GM23338 (cell line): ENCODE data around the gene ERH. TPM values are rescaled to one million over a fixed set of nuclear protein-coding genes. Genes with fewer than 3 reads are reported as not detected.

Experiments used
- ATAC-seq: fragments of 200-7000 bp; cut with Tn5 transposase; 3 replicates; pipeline ENCODE4 v1.9.1; 2020
- DNase-seq: peaks from one replicate; pipeline ENCODE4 v3.0.0-alpha.2; 2015; ENCODE audit warnings: low spot score
- H2AFZ ChIP-seq: fragments of 200-600 bp; sonication (generic); 2 replicates; pipeline ENCODE4 v1.8.0; 2016; ENCODE audit warnings: antibody characterized with exemption, mild to moderate bottlenecking, moderate library complexity
- H3F3A ChIP-seq: fragments of 200-600 bp; sonication (generic); replicated peaks from 2 replicates; pipeline ENCODE4 v1.8.0; 2017; ENCODE audit warnings: antibody characterized with exemption, mixed run types, low read depth
- H3K27ac ChIP-seq: fragments of 200-600 bp; sonication (generic); 2 replicates; pipeline ENCODE4 v1.6.1; 2016; ENCODE audit warnings: low read depth
- H3K27me3 ChIP-seq: fragments of 200-600 bp; sonication (generic); 2 replicates; pipeline ENCODE4 v1.8.0; 2016; ENCODE audit warnings: mild to moderate bottlenecking, mixed run types, moderate library complexity; ENCODE audit not compliant: insufficient read depth
- H3K36me3 ChIP-seq: fragments of 200-600 bp; sonication (generic); 2 replicates; pipeline ENCODE4 v1.8.0; 2016; ENCODE audit warnings: mild to moderate bottlenecking; ENCODE audit not compliant: insufficient read depth
- H3K4me1 ChIP-seq: fragments of 200-600 bp; sonication (generic); 2 replicates; pipeline ENCODE4 v1.8.0; 2016; ENCODE audit warnings: mild to moderate bottlenecking, moderate library complexity; ENCODE audit not compliant: insufficient read depth
- H3K4me2 ChIP-seq: fragments of 200-600 bp; sonication (generic); 2 replicates; pipeline ENCODE4 v1.7.1; 2017; ENCODE audit warnings: mixed run types
- H3K4me3 ChIP-seq: fragments of 200-600 bp; sonication (generic); 2 replicates; pipeline ENCODE4 v1.6.1; 2016; ENCODE audit warnings: mixed run types
- H3K79me2 ChIP-seq: fragments of 200-600 bp; sonication (generic); replicated peaks from 2 replicates; pipeline ENCODE4 v1.8.0; 2017; ENCODE audit warnings: mild to moderate bottlenecking; ENCODE audit not compliant: insufficient read depth
- H3K9me2 ChIP-seq: fragments of 200-600 bp; sonication (generic); 2 replicates; pipeline ENCODE4 v1.8.0; 2017; ENCODE audit not compliant: insufficient read depth
- H4K20me1 ChIP-seq: fragments of 200-600 bp; sonication (generic); replicated peaks from 2 replicates; pipeline ENCODE4 v1.8.0; 2017; ENCODE audit warnings: mild to moderate bottlenecking; ENCODE audit not compliant: insufficient read depth
- H3K27ac Mint-ChIP-seq: 2 replicates; pipeline ENCODE4 v1.8.0; 2020; ENCODE audit warnings: inconsistent platforms, mild to moderate bottlenecking, moderate library complexity, mixed read lengths
- H3K27me3 Mint-ChIP-seq: 3 replicates; pipeline ENCODE4 v1.8.0; 2022; ENCODE audit warnings: low read depth, mild to moderate bottlenecking, moderate library complexity, mixed read lengths, inconsistent platforms; ENCODE audit not compliant: insufficient read depth, poor library complexity
- H3K36me3 Mint-ChIP-seq: 3 replicates; pipeline ENCODE4 v1.8.0; 2021; ENCODE audit warnings: low read depth, mild to moderate bottlenecking, inconsistent platforms, moderate library complexity, mixed read lengths
- H3K4me1 Mint-ChIP-seq: 3 replicates; pipeline ENCODE4 v1.8.0; 2020; ENCODE audit warnings: mild to moderate bottlenecking, inconsistent platforms, mixed read lengths
- H3K4me3 Mint-ChIP-seq: 3 replicates; pipeline ENCODE4 v1.8.0; 2021; ENCODE audit warnings: moderate library complexity, mild to moderate bottlenecking, inconsistent platforms, mixed read lengths
- H3K9me3 Mint-ChIP-seq: 3 replicates; pipeline ENCODE4 v1.8.0; 2020; ENCODE audit warnings: moderate library complexity, mild to moderate bottlenecking, inconsistent platforms, mixed read lengths
- CREB1 ChIP-seq: fragments of 250-450 bp; sonication (Bioruptor Pico); IDR thresholded peaks from 2 replicates; pipeline ENCODE4 v1.5.0; 2020; ENCODE audit warnings: low read depth, mild to moderate bottlenecking, moderate library complexity
- EZH2 ChIP-seq: fragments of 200-600 bp; sonication (generic); IDR thresholded peaks from one replicate; pipeline ENCODE4 v1.8.0; 2017; ENCODE audit warnings: antibody characterized with exemption, mild to moderate bottlenecking, low read depth; ENCODE audit not compliant: unreplicated experiment
- EZH2phosphoT487 ChIP-seq: fragments of 200-600 bp; sonication (generic); IDR thresholded peaks from one replicate; pipeline ENCODE4 v1.8.1; 2018; ENCODE audit warnings: antibody characterized with exemption; ENCODE audit not compliant: unreplicated experiment
- JUNB ChIP-seq: IDR thresholded peaks from one replicate; pipeline ENCODE4 v1.6.1; 2016; ENCODE audit warnings: antibody characterized with exemption; ENCODE audit not compliant: unreplicated experiment
- NANOG ChIP-seq: IDR thresholded peaks from 2 replicates; pipeline ENCODE4 v1.6.1; 2016; ENCODE audit warnings: antibody characterized with exemption, borderline replicate concordance
- POLR2AphosphoS5 ChIP-seq: IDR thresholded peaks from 2 replicates; pipeline ENCODE4 v1.6.1; 2016; ENCODE audit warnings: antibody characterized with exemption, low read depth
- REST ChIP-seq: IDR thresholded peaks from one replicate; pipeline ENCODE4 v1.6.1; 2018; ENCODE audit warnings: antibody characterized with exemption; ENCODE audit not compliant: unreplicated experiment
- STAT1 ChIP-seq: IDR thresholded peaks from one replicate; pipeline ENCODE4 v1.6.1; 2016; ENCODE audit warnings: antibody characterized with exemption; ENCODE audit not compliant: unreplicated experiment
- polyA plus RNA-seq: library from polyadenylated mRNA; unstranded; fragments of >200 nt; fragmentation: Nextera tagmentation; extraction: Ambion mirVana; gene quantifications from 2 replicates; pipeline ENCODE4 v1.2.1, GENCODE V29; 2016
- total RNA-seq: library from RNA; depleted of rRNA; stranded (reverse); fragments of >200 nt; shearing (Covaris generic); gene quantifications from 2 replicates; pipeline ENCODE4 v1.2.3, GENCODE V29; 2014
- TF ChIP-seq, protein P1 (sequence below): IDR thresholded peaks from 2 replicates; pipeline ENCODE4 v1.6.1; 2016; ENCODE audit warnings: antibody characterized with exemption
- TF ChIP-seq, protein P2 (sequence below): fragments of 250-450 bp; sonication (Bioruptor Pico); IDR thresholded peaks from 2 replicates; pipeline ENCODE4 v1.5.0; 2020; ENCODE audit warnings: mild to moderate bottlenecking, moderate library complexity

ERH gene
- total and polyA plus RNA-seq, 2 experiments from 2014 or later: 188 to 545 TPM

- H2AFZ ChIP-seq: no peak overlapping the region
- no peak overlapping the region for H3K4me2 ChIP-seq
- no peaks in the 10 kb centered on the region for H3K27me3 ChIP-seq
- H3K4me1 ChIP-seq: no peaks in the 10 kb centered on the region
- H4K20me1 ChIP-seq: peaks cover 13% of the 10 kb centered on the region
- no peak overlapping the region for H3K27ac ChIP-seq
- no peak overlapping the region for H3K4me3 ChIP-seq
- Mint-ChIP-seq H3K27ac (no peak overlapping the region), H3K9me3 (no peaks in the 10 kb centered on the region), H3K36me3 (no peaks in the 10 kb centered on the region), H3K4me1 (peaks cover 2% of the 10 kb centered on the region; the same call in 1 of the 3 replicates), H3K27me3 (no peaks in the 10 kb centered on the region), H3K4me3 (no peak overlapping the region)
- H3F3A ChIP-seq: no peaks in the 10 kb centered on the region
- ATAC-seq: no peak
- no peaks in the 10 kb centered on the region for H3K79me2 ChIP-seq
- TF ChIP-seq, protein P1, sequence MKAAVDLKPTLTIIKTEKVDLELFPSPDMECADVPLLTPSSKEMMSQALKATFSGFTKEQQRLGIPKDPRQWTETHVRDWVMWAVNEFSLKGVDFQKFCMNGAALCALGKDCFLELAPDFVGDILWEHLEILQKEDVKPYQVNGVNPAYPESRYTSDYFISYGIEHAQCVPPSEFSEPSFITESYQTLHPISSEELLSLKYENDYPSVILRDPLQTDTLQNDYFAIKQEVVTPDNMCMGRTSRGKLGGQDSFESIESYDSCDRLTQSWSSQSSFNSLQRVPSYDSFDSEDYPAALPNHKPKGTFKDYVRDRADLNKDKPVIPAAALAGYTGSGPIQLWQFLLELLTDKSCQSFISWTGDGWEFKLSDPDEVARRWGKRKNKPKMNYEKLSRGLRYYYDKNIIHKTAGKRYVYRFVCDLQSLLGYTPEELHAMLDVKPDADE: no peak
- no peak for TF ChIP-seq NANOG
- no peak for TF ChIP-seq POLR2AphosphoS5
- no peak for TF ChIP-seq STAT1
- TF ChIP-seq REST: no peak
- no peaks in the 10 kb centered on the region for H3K36me3 ChIP-seq
- no peak for DNase-seq
- H3K9me2 ChIP-seq: no peaks in the 10 kb centered on the region
Measured at GRCh38 chr14:69366069-69366468, 32.0 kb downstream of the ERH start.

GRCh38 chr14:69364378-69364777 is 33.7 kb downstream of the ERH start:
- Mint-ChIP-seq H3K27me3 (peaks cover 2% of the 10 kb centered on the region), H3K36me3 (no peaks in the 10 kb centered on the region), H3K4me1 (no peaks in the 10 kb centered on the region), H3K27ac (no peak overlapping the region), H3K9me3 (no peaks in the 10 kb centered on the region), H3K4me3 (no peak overlapping the region)
- Histone ChIP-seq H3K27me3 (no peaks in the 10 kb centered on the region), H3K79me2 (no peaks in the 10 kb centered on the region), H3K27ac (no peak overlapping the region), H3K9me2 (no peaks in the 10 kb centered on the region), H3F3A (no peaks in the 10 kb centered on the region), H2AFZ (no peak overlapping the region), H3K4me3 (no peak overlapping the region), H3K4me2 (no peak overlapping the region), H4K20me1 (peaks cover 6% of the 10 kb centered on the region), H3K4me1 (no peaks in the 10 kb centered on the region), H3K36me3 (no peaks in the 10 kb centered on the region)
- ATAC-seq (no peak), DNase-seq (no peak)
- TF ChIP-seq NANOG: no peak
- TF ChIP-seq, protein P1: no peak
- TF ChIP-seq JUNB: no peak
- TF ChIP-seq EZH2phosphoT487: no peak
- no peak for TF ChIP-seq CREB1 (CRISPR knock-in tag)
- TF ChIP-seq, protein P2, sequence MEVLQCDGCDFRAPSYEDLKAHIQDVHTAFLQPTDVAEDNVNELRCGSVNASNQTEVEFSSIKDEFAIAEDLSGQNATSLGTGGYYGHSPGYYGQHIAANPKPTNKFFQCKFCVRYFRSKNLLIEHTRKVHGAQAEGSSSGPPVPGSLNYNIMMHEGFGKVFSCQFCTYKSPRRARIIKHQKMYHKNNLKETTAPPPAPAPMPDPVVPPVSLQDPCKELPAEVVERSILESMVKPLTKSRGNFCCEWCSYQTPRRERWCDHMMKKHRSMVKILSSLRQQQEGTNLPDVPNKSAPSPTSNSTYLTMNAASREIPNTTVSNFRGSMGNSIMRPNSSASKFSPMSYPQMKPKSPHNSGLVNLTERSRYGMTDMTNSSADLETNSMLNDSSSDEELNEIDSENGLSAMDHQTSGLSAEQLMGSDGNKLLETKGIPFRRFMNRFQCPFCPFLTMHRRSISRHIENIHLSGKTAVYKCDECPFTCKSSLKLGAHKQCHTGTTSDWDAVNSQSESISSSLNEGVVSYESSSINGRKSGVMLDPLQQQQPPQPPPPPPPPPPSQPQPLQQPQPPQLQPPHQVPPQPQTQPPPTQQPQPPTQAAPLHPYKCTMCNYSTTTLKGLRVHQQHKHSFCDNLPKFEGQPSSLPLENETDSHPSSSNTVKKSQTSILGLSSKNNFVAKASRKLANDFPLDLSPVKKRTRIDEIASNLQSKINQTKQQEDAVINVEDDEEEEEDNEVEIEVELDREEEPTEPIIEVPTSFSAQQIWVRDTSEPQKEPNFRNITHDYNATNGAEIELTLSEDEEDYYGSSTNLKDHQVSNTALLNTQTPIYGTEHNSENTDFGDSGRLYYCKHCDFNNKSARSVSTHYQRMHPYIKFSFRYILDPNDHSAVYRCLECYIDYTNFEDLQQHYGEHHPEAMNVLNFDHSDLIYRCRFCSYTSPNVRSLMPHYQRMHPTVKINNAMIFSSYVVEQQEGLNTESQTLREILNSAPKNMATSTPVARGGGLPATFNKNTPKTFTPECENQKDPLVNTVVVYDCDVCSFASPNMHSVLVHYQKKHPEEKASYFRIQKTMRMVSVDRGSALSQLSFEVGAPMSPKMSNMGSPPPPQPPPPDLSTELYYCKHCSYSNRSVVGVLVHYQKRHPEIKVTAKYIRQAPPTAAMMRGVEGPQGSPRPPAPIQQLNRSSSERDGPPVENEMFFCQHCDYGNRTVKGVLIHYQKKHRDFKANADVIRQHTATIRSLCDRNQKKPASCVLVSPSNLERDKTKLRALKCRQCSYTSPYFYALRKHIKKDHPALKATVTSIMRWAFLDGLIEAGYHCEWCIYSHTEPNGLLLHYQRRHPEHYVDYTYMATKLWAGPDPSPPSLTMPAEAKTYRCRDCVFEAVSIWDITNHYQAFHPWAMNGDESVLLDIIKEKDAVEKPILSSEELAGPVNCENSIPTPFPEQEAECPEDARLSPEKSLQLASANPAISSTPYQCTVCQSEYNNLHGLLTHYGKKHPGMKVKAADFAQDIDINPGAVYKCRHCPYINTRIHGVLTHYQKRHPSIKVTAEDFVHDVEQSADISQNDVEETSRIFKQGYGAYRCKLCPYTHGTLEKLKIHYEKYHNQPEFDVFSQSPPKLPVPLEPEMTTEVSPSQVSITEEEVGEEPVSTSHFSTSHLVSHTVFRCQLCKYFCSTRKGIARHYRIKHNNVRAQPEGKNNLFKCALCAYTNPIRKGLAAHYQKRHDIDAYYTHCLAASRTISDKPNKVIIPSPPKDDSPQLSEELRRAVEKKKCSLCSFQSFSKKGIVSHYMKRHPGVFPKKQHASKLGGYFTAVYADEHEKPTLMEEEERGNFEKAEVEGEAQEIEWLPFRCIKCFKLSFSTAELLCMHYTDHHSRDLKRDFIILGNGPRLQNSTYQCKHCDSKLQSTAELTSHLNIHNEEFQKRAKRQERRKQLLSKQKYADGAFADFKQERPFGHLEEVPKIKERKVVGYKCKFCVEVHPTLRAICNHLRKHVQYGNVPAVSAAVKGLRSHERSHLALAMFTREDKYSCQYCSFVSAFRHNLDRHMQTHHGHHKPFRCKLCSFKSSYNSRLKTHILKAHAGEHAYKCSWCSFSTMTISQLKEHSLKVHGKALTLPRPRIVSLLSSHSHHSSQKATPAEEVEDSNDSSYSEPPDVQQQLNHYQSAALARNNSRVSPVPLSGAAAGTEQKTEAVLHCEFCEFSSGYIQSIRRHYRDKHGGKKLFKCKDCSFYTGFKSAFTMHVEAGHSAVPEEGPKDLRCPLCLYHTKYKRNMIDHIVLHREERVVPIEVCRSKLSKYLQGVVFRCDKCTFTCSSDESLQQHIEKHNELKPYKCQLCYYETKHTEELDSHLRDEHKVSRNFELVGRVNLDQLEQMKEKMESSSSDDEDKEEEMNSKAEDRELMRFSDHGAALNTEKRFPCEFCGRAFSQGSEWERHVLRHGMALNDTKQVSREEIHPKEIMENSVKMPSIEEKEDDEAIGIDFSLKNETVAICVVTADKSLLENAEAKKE (CRISPR knock-in tag): no peak
- TF ChIP-seq EZH2: no peak
